NB4 (cell line): ENCODE results near the gene B3GALT4.

ENCODE experiments used
- CTCF ChIP-seq: IDR thresholded peaks from one replicate; pipeline ENCODE4 v1.5.1; 2012; ENCODE audit warnings: low read depth, low read length
- MAX ChIP-seq: IDR thresholded peaks from 2 replicates; pipeline ENCODE4 v1.6.1; 2011; ENCODE audit warnings: low read depth, low read length
- MYC ChIP-seq: IDR thresholded peaks from 2 replicates; pipeline ENCODE4 v1.6.1; 2011; ENCODE audit warnings: low read depth, low read length
- POLR2A ChIP-seq: IDR thresholded peaks from 2 replicates; pipeline ENCODE4 v1.6.1; 2011; ENCODE audit warnings: mild to moderate bottlenecking; ENCODE audit not compliant: insufficient read length; ENCODE audit errors: extremely low read depth

DNA sequence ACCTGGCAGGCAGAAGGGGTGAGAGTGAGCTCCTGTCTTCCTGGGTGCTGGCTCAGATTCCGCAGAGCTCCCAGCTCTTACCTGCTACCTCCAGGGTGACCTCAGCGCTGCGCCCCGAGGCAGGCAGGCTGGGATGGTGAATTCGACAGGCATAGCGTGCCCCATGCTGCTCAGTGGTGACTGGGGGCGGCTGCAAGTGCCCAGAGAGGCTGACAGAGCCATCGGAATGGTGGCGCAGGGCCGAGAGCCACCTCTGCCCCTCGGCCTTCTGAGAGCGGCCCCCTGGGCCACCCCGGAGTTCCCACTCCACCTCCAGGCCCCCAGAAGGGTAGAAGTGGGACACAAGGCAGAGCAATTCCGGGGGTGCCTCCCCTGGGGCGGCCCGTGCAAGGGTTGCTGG is 27.3 kb downstream of the B3GALT4 start:
- TF ChIP-seq MAX (no peak), CTCF (no peak), POLR2A (no peak), MYC (no peak)
